ENCODE data around the gene HUS1B. TPM values are rescaled to one million over a fixed set of nuclear protein-coding genes. Genes with fewer than 3 reads are reported as not detected.

Gene HUS1B
- total RNA-seq, 1 experiment from 2014 or later, result 1.1 TPM

GRCh38 chr6:642805-643204 is 14.1 kb downstream of the HUS1B start:
- H3K9me3 Mint-ChIP-seq, result peaks cover 12% of the 10 kb centered on the region
- TF ChIP-seq MAX (CRISPR knock-in tag; IDR thresholded peaks at IDR 0.05) (no peak), ZNF263 (CRISPR knock-in tag; IDR thresholded peaks at IDR 0.05; ENCODE audit: low read depth) (no peak), E2F4 (CRISPR knock-in tag; IDR thresholded peaks at IDR 0.05; ENCODE audit: borderline replicate concordance, low read depth) (no peak), USF1 (CRISPR knock-in tag; IDR thresholded peaks at IDR 0.05) (no peak), ZNF232 (CRISPR knock-in tag; IDR thresholded peaks at IDR 0.05) (no peak), FOXP4 (CRISPR knock-in tag; IDR thresholded peaks at IDR 0.05) (no peak), ZBTB43 (CRISPR knock-in tag; IDR thresholded peaks at IDR 0.05) (no peak), ZNF532 (CRISPR knock-in tag; IDR thresholded peaks at IDR 0.05; ENCODE audit: borderline replicate concordance) (no peak), MLX (CRISPR knock-in tag; IDR thresholded peaks at IDR 0.05) (no peak), E2F1 (CRISPR knock-in tag; IDR thresholded peaks at IDR 0.05) (no peak)
- H3K27me3 Mint-ChIP-seq (ENCODE audit: low read depth), result no peaks in the 10 kb centered on the region
- H3K27ac Mint-ChIP-seq, result no peak overlapping the region
- peaks cover 14% of the 10 kb centered on the region for H3K36me3 Mint-ChIP-seq
- H3K4me3 Mint-ChIP-seq, result no peak overlapping the region
- DNase-seq (ENCODE audit: low spot score) (no peak), ATAC-seq (no peak)
- ChIA-PET POLR2A (no interaction called here), CTCF (no interaction called here)
- H3K4me1 Mint-ChIP-seq, result peaks cover 49% of the 10 kb centered on the region

- Mint-ChIP-seq H3K4me3 (no peak overlapping the region), H3K4me1 (peaks cover 51% of the 10 kb centered on the region), H3K36me3 (peaks cover 22% of the 10 kb centered on the region), H3K9me3 (peaks cover 12% of the 10 kb centered on the region), H3K27me3 (ENCODE audit: low read depth) (no peaks in the 10 kb centered on the region), H3K27ac (peak overlapping the region; percentile 47)
- peak; percentile 88 for ATAC-seq
- no peak for DNase-seq (ENCODE audit: low spot score)
- POLR2A ChIA-PET, result no interaction called here
- CTCF ChIA-PET, result no interaction called here
- TF ChIP-seq ZNF317 (CRISPR knock-in tag; IDR thresholded peaks at IDR 0.05; ENCODE audit: borderline replicate concordance, low read depth) (no peak), E2F4 (CRISPR knock-in tag; IDR thresholded peaks at IDR 0.05; ENCODE audit: borderline replicate concordance, low read depth) (no peak), FOXK1 (CRISPR knock-in tag; IDR thresholded peaks at IDR 0.05) (no peak), TEAD1 (CRISPR knock-in tag; IDR thresholded peaks at IDR 0.05) (no peak), E2F1 (CRISPR knock-in tag; IDR thresholded peaks at IDR 0.05) (no peak), NR3C1 (CRISPR knock-in tag; conservative IDR thresholded peaks at IDR 0.05; ENCODE audit: low read depth) (no peak), OVOL2 (CRISPR knock-in tag; IDR thresholded peaks at IDR 0.05; ENCODE audit: borderline replicate concordance) (no peak), FOXP4 (CRISPR knock-in tag; IDR thresholded peaks at IDR 0.05) (no peak)
Observed at GRCh38 chr6:641225-641985, 15.5 kb downstream of the HUS1B start.
